PC-3 (cell line): ENCODE results near the gene TPCN2. TPM values are rescaled to one million over a fixed set of nuclear protein-coding genes. Genes with fewer than 3 reads are reported as not detected.

Experiments
- ATAC-seq: fragments of 200-7000 bp; cut with Tn5 transposase; 2 replicates; pipeline ENCODE4 v1.9.1; 2020; ENCODE audit warnings: mild to moderate bottlenecking, moderate library complexity
- BruUV-seq: library from RNA; stranded (reverse); fragments of 400-500 nt; replicated peaks from 2 replicates; lab custom pipeline; 2021; lab: Mats Ljungman, UMichigan
- CTCF ChIA-PET: fragments of 300-600 bp; sonication (Branson Sonifier 250); formaldehyde crosslinking; loops from one replicate; lab custom pipeline; 2022; ENCODE audit warnings: antibody characterized with exemption; lab: Charles Lee
- POLR2A ChIA-PET: fragments of 300-600 bp; sonication (Branson Sonifier 250); formaldehyde crosslinking; loops from one replicate; lab custom pipeline; 2022; ENCODE audit warnings: antibody characterized with exemption; ENCODE audit not compliant: unreplicated experiment; lab: Charles Lee
- DNase-seq: peaks from one replicate; pipeline ENCODE4 v3.0.0-alpha.2; 2015
- H2AFZ ChIP-seq: fragments of 300-600 bp; sonication (generic); 2 replicates; pipeline ENCODE4 v1.6.0; 2016; ENCODE audit warnings: antibody characterized with exemption, low read length
- H3F3A ChIP-seq: fragments of 300-600 bp; sonication (generic); one replicate; pipeline ENCODE4 v1.6.0; 2017; ENCODE audit warnings: antibody characterized with exemption, low read length, control low read depth, mild to moderate bottlenecking; ENCODE audit not compliant: unreplicated experiment
- H3K27ac ChIP-seq: fragments of 300-600 bp; sonication (generic); 2 replicates; pipeline ENCODE4 v1.5.1; 2016; ENCODE audit warnings: mild to moderate bottlenecking, low read length
- H3K27me3 ChIP-seq: fragments of 300-600 bp; sonication (generic); 2 replicates; pipeline ENCODE4 v1.6.1; 2016; ENCODE audit warnings: low read length, mixed read lengths
- H3K36me3 ChIP-seq: fragments of 300-600 bp; sonication (generic); 2 replicates; pipeline ENCODE4 v1.6.1; 2016; ENCODE audit warnings: low read depth, mixed run types, low read length, mixed read lengths
- H3K4me1 ChIP-seq: fragments of 300-600 bp; sonication (generic); 2 replicates; pipeline ENCODE4 v1.5.1; 2016; ENCODE audit warnings: low read length; ENCODE audit not compliant: insufficient read depth
- H3K4me2 ChIP-seq: fragments of 300-600 bp; sonication (generic); 2 replicates; pipeline ENCODE4 v1.6.0; 2016; ENCODE audit warnings: low read length
- H3K4me3 ChIP-seq: fragments of 300-600 bp; sonication (generic); 2 replicates; pipeline ENCODE4 v1.5.1; 2016; ENCODE audit warnings: mild to moderate bottlenecking, low read length, mixed read lengths
- H3K79me2 ChIP-seq: fragments of 300-600 bp; sonication (generic); 2 replicates; pipeline ENCODE4 v1.6.1; 2017; ENCODE audit warnings: low read length, mixed read lengths
- H3K9ac ChIP-seq: fragments of 300-600 bp; sonication (generic); 2 replicates; pipeline ENCODE4 v1.6.0; 2016; ENCODE audit warnings: mild to moderate bottlenecking, low read length
- H3K9me2 ChIP-seq: fragments of 300-600 bp; sonication (generic); replicated peaks from 2 replicates; pipeline ENCODE4 v1.6.1; 2016; ENCODE audit warnings: mixed run types, low read length, mixed read lengths
- H3K9me3 ChIP-seq: fragments of 300-600 bp; sonication (generic); 2 replicates; pipeline ENCODE4 v1.6.1; 2016; ENCODE audit warnings: low read length, mixed read lengths
- H4K20me1 ChIP-seq: fragments of 300-600 bp; sonication (generic); 2 replicates; pipeline ENCODE4 v1.6.1; 2016; ENCODE audit warnings: low read length, mixed read lengths
- CTCF ChIP-seq: fragments of 300-600 bp; sonication (generic); conservative IDR thresholded peaks from 2 replicates; pipeline ENCODE4 v1.5.1; 2017; ENCODE audit warnings: antibody characterized with exemption, low read depth, mild to moderate bottlenecking, low read length
- EZH2 ChIP-seq: fragments of 300-600 bp; sonication (generic); IDR thresholded peaks from one replicate; pipeline ENCODE4 v1.6.1; 2017; ENCODE audit warnings: antibody characterized with exemption, mild to moderate bottlenecking, low read length; ENCODE audit not compliant: unreplicated experiment
- EZH2phosphoT487 ChIP-seq: fragments of 300-600 bp; sonication (generic); IDR thresholded peaks from 2 replicates; pipeline ENCODE4 v1.6.1; 2018; ENCODE audit warnings: mild to moderate bottlenecking, antibody characterized with exemption, low read length, borderline replicate concordance
- intact Hi-C: fragments of 100-400 bp; cut with micrococcal nuclease; formaldehyde crosslinking; loops from 2 replicates; pipeline ENCODE4 v1.9.0; 2023
- total RNA-seq: library from RNA; depleted of rRNA; stranded (reverse); fragments of >200 nt; gene quantifications from 2 replicates; pipeline ENCODE4 v1.2.3, GENCODE V29; 2014

Gene TPCN2
- total RNA-seq, 1 experiment from 2014 or later, result 13.0 TPM

GRCh38 chr11:69051381-69052342 lies 2.9 kb downstream of the TPCN2 start:
- Histone ChIP-seq H3K4me1 (peaks cover 15% of the 10 kb centered on the region), H4K20me1 (no peaks in the 10 kb centered on the region), H3K27me3 (no peaks in the 10 kb centered on the region), H3F3A (no peaks in the 10 kb centered on the region), H3K9ac (no peak overlapping the region), H3K9me3 (no peaks in the 10 kb centered on the region), H3K27ac (no peak overlapping the region), H3K9me2 (no peaks in the 10 kb centered on the region), H2AFZ (no peak overlapping the region), H3K79me2 (peaks cover 60% of the 10 kb centered on the region), H3K36me3 (no peaks in the 10 kb centered on the region), H3K4me2 (no peak overlapping the region), H3K4me3 (no peak overlapping the region)
- no TSS peak for BruUV-seq
- ChIA-PET CTCF (no interaction called here), POLR2A (interaction anchor here (0.6 kb wide), 1 partner anchor 246 kb away, joined by 5 read pairs; no protein-coding TSS in a partner anchor)
- intact Hi-C loops, result no loop called here
- ATAC-seq (no peak), DNase-seq (no peak)
- no peak for TF ChIP-seq CTCF
- no peak for TF ChIP-seq EZH2
- TF ChIP-seq EZH2phosphoT487, result no peak

- Histone ChIP-seq H3K27ac (no peak overlapping the region), H3K9me2 (no peaks in the 10 kb centered on the region), H2AFZ (no peak overlapping the region), H3K9me3 (no peaks in the 10 kb centered on the region), H3K9ac (no peak overlapping the region), H3K4me1 (peaks cover 15% of the 10 kb centered on the region), H3K4me3 (no peak overlapping the region), H3K4me2 (no peak overlapping the region), H4K20me1 (no peaks in the 10 kb centered on the region), H3K79me2 (peaks cover 60% of the 10 kb centered on the region), H3F3A (no peaks in the 10 kb centered on the region), H3K36me3 (no peaks in the 10 kb centered on the region), H3K27me3 (no peaks in the 10 kb centered on the region)
- ATAC-seq (no peak), DNase-seq (no peak)
- ChIA-PET POLR2A (no interaction called here), CTCF (no interaction called here)
- intact Hi-C loops, result no loop called here
- no TSS peak for BruUV-seq
- TF ChIP-seq EZH2phosphoT487 (no peak), EZH2 (no peak), CTCF (no peak)
Measured at GRCh38 chr11:69052343-69053168, 3.8 kb downstream of the TPCN2 start.
